HG02852 (cell line): ENCODE data around the gene AGMO.
"Not testable (repeated sequence)": the region's sequence is repeated elsewhere in the genome, so short reads cannot be mapped to it uniquely, and the experiment has no call there.

Experiments used
- ATAC-seq: cut with Tn5 transposase; IDR thresholded peaks from one replicate; pipeline ENCODE4 v1.9.1; 2021; ENCODE audit warnings: mild to moderate bottlenecking, moderate library complexity; ENCODE audit not compliant: unreplicated experiment

Gene AGMO

GRCh38 chr7:15332956-15333355 is 228.9 kb downstream of the AGMO start:
- no peak for ATAC-seq

DNA sequence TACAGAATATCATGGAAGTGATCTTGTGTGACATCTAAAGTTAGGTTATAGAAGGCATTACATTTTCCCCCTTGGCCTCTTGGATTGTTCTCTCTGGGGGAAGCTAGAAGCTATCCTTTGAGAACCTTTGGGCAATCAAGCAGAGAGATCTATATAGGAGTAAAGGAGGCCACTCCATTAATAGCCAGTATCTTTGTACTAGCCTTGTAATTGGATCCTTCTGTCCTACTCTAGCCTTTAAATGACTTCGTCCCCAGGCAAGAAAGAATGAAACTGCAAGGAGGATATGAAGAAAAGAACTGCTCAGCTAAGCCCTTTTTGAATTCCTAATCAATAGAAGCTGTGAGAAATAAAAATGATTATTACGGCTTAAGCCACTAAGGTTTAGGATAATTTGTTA is 230.9 kb downstream of the AGMO start:
- ATAC-seq = no peak

GRCh38 chr7:15327001-15327400 is 234.8 kb downstream of the AGMO start:
- no peak for ATAC-seq

- no peak for ATAC-seq
Observed at GRCh38 chr7:15326044-15326644, 235.7 kb downstream of the AGMO start.

DNA sequence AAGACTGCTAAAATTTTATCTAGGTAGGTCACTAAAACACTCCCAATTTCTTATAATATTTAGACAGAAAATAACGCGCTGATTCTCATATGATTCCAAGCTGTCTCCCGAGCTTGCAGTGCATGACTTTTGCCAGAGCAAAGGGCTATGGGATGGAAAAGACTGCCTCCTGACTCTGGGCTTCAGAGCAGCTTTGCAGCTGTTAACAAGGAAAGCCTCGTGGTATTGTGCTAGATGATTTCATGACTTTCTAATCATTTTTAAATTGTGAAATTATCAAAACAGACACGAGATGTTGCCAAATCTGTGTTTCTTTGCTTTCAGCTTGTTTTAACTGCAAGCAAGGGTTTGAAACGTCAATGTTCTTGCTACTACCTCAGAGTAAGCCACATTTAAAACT is 238.3 kb downstream of the AGMO start:
- ATAC-seq = no peak

GRCh38 chr7:15317215-15317614 is 244.6 kb downstream of the AGMO start:
- no peak for ATAC-seq

DNA sequence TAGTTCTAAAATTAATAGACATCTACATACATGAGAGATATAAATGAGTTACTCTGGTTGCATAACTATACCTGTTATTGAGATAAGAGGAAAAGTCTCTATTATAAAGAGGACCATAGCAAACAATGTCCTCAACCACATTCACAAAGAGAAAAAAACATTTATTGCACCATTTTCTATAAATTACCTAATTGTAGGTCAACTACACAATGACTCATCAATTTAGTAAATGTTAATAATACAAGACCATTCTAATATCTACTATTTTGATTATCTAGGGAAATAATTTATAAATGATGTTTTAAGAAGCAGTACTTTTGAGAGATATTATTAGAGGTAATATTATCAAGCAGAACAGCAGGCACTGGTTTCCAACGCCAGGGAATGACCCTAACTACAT is 246.1 kb downstream of the AGMO start:
- ATAC-seq = no peak

DNA sequence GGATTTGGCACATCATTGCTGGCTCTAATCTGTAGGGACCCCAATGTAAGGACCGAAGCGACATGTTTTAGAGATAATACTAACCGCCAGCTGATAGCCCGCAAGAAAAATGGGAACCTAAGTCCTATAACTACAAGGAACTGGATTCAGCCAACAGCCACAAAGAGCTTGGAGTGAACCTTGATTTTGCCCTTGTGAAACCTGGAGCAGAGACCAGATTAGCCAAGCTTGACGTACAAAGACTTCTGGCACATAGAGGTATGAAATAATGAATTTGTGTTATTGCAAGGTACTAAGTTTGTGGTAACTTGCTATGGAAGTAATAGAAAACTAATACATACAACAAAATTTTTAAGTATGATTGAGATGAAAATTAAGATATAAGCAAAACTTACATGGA is 246.9 kb downstream of the AGMO start:
- ATAC-seq = no peak

DNA sequence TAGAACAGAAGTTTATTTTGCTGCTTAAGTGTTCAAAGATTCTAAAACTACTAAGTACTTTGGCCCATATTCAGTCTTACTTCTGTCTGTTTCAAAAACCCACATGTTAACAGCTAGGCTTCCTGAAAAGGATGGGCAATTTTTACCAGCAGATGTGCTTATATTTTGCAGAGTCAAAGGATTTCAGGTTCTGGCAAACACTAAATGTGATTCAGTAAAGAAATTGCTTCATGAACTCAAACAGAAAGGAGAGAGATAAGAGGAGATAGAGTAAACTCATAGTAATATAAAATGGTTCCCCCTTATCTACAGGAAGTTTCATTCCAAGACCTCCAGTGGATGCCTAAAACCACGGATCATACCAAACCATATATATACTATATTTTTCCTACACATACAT is 248.5 kb downstream of the AGMO start:
- no peak for ATAC-seq

DNA sequence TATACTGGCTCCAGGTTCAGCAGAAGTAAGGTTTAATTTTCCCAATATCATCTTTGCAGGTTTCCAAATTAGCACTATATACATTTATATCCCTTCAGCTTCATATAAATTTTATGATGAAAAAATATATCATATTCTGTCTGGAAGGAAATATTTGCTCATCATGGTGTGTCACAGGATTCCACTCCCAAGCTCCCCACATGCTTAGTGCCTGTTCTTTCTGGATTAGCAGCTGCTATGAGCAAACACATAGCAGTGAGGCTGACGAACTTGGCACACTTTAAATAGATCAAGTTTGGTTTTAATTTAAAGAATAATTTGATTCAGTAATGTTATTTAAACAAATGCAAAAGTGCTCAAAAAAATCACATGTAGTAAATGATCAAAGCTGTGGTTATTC is 251.9 kb downstream of the AGMO start:
- ATAC-seq = no peak

DNA sequence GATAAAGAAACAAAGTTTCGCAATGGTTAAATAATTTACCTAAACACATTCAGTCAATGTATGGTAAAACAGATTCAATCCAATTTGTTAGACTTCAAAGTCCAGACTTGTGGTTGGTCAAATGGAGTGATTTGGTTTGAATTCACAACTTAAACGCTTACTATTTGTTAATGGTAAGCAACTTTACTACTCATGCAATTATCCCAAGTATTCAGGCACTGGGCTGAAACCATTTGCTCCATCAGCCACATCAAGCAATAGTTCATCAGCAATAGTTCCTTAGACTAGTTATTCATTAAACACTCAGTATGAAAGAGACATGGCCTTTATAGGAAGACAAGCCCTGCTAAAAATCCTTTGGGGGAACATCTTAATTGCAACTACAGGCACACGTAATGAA is 253.0 kb downstream of the AGMO start:
- no peak for ATAC-seq

GRCh38 chr7:15306296-15306695 is 255.5 kb downstream of the AGMO start:
- ATAC-seq = no peak

DNA sequence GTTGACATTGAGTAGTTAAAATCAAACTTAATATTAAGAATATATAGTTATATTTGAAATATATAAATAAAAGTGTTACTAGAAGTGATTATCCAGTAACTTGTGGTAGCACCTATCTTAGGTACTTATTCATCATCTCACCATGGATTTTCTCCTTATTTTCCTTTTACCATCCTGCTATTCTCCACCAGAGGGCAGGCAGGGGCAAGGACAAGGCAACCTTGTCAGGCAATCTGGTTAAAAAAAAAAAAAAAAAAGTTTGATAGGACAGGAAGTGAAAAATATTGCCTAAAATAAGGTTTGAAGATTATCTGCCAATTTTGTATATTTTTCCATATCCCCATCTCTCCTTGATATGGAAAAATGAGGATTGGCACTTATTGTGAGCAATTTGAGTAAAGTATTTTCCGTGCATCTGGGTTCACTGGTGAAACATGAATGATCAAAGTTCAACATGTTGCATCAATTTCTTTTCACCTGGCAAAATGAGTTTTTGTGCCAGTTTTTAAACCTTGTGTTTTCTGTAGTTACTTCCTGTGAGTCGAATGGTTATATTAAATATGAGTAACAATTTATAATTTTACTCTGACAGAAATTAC is 256.7 kb downstream of the AGMO start:
- peak; percentile 61 for ATAC-seq

GRCh38 chr7:15303357-15303756 is 258.5 kb downstream of the AGMO start:
- ATAC-seq = no peak

GRCh38 chr7:15300986-15301385 is 260.8 kb downstream of the AGMO start:
- not testable (repeated sequence) for ATAC-seq

- no peak for ATAC-seq
Observed at GRCh38 chr7:15292138-15292537, 269.7 kb downstream of the AGMO start.

DNA sequence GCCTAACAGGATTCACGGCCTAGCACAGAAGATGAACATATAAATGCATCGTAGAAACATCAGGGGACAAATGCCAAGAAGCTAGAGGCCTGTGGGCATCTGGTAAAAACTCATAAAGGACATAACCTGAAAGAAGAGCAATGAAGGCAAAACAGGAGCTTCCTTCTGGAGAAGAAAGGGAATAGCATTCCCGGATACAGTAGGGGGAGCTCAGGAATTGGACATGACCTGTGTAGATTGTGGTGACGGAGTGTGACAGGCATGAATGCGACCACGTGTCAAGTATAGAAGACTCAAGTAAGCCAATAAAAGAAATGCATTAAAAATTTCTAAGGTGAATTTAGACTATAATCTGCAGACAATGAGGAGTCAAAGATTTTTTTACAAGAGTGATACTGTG is 270.1 kb downstream of the AGMO start:
- no peak for ATAC-seq

DNA sequence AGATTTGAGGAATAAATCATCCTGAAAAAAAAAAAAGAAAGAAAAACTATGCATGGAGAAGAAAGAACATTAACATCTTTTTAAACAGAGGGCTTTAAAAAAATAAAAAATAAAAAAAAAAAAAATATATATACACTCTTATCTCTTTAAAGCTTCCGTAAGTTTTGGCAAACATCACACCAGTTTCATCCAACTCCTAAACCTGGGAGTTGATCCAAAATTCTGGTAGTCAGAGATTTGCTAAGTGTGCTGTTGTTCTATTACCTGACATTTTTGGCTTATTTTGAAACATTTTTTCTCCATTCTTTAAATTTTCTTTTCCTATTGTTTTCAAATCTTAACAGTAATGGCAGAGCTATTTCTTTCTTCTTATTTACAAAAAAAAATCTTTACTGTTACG is 273.1 kb downstream of the AGMO start:
- no peak for ATAC-seq

- ATAC-seq = no peak
Observed at GRCh38 chr7:15284396-15284795, 277.4 kb downstream of the AGMO start.

DNA sequence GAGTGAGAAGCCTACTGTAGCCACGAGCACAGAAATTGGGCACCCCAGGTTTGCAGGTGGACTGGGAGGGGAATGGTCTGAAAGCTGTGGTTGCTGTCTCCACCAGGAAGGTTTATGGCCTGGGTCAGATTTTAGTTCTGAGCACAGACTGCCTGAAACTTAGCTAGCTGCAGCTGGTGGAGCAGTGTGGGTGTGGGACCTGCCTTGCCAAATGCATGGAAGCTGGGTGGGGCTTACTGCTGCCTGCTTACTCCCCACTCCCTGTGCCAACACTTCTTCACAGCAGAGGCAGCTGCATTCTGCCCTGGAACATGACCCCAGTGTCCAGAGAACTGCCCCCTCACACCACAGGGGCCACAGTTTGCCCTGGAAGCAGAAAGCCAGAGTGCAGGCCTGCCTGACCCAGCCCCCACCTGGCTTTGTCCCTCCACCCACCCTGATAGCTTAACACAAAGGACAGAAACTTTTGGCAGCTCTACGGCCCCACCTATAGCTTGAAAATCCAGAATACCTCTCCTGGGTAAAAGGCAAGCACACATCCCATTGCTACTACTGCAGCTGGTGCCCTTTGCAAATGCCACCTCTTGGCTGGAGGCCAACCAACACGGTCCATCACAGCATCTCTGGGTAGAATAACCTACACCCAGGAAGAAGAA is 281.6 kb downstream of the AGMO start:
- no peak for ATAC-seq

DNA sequence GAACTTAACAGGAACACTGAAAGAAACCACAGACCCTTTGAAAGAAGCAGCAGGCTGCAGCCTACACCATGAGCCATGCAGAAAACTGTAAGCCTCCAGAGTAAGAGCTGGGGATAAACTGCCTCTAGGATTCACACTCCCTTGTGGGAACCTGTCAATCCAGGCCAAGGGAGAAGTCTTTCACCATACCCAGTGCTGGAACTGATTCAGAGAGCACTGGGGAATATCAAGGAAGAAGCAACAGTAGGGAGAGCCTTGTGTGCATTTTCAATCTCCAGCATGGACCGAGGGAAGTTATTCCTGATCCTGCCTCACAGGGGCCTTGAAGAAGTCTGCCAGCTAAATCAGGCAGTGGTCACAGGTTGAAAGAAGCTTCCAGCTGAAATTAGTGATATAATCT is 282.2 kb downstream of the AGMO start:
- no peak for ATAC-seq

DNA sequence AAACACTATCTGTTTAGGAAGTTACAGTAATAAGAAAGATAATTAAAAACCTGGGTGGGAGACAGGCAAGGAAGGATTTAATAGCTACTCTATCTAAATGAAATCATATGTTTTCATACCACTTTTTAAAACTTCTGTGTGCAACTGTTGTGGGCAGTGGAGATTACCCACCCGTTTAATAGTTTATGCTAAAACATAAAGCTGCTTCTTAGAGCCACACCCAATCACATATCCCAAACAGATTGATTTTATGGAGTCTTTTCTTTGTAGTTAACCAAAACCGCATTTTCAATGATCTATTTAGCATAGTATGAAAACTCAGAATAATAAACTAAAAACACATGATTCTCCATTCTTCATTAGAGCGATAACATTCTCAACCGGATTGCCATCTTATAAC is 304.1 kb downstream of the AGMO start:
- ATAC-seq = no peak

DNA sequence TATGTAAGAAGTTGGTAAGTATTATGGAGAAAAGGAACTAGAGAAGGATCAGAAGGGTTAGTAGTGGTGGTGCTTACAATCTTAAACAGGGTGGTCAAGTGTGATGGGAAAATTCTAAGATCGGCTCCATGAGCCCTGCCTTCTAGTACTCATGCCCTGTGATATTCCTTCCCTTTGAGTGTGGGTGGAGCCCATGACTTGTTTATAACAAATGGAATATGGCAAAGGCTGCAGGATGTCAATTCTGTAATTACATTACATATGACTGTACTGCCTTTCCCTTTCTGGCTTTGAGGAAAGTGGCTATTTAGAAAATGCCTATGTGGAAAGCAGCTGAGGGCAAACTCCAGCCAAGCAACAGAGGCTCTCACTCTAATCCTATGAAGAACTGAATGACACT is 309.6 kb downstream of the AGMO start:
- ATAC-seq = no peak
